Uterus (tissue), 4 donors: ENCODE measurements around the gene COL23A1. TPM values are rescaled to one million over a fixed set of nuclear protein-coding genes. Genes with fewer than 3 reads are reported as not detected.

Experiments used
- DNase-seq, 2 donors: peaks; one replicate each; pipeline ENCODE4 v3.0.0-alpha.2; 2019 to 2020
- H3K27ac ChIP-seq, 2 donors: fragments of 200-600 bp; sonication (generic); 1 replicate in 1 of 2; 2 replicates in 1 of 2; pipeline ENCODE4 v1.5.1; 2016 to 2018
- H3K27me3 ChIP-seq, 2 donors: fragments of 200-600 bp; sonication (generic); one replicate each; pipeline ENCODE4 v1.5.1; 2018 to 2019; ENCODE audit warnings: control low read depth in 1 of 2
- H3K36me3 ChIP-seq, 2 donors: fragments of 200-600 bp; sonication (generic); one replicate each; pipeline ENCODE4 v1.5.1; 2019; ENCODE audit warnings: control low read depth in 1 of 2
- H3K4me1 ChIP-seq, 2 donors: fragments of 200-600 bp; sonication (generic); one replicate each; pipeline ENCODE4 v1.5.1; 2018 to 2019; ENCODE audit warnings: control low read depth in 1 of 2
- H3K4me3 ChIP-seq, 2 donors: fragments of 200-600 bp; sonication (generic); 1 replicate in 1 of 2; 2 replicates in 1 of 2; pipeline ENCODE4 v1.5.1; 2018 to 2019; ENCODE audit warnings: mild to moderate bottlenecking in 1 of 2
- H3K9me3 ChIP-seq, 2 donors: fragments of 200-600 bp; sonication (generic); one replicate each; pipeline ENCODE4 v1.5.1; 2019; ENCODE audit warnings: control low read depth in 1 of 2
- POLR2A ChIP-seq, 2 donors: fragments of 450-650 bp; IDR thresholded peaks; one replicate each; pipeline ENCODE4 v1.6.1; 2016; ENCODE audit warnings: antibody characterized with exemption in 2 of 2, mild to moderate bottlenecking in 1 of 2, moderate library complexity in 1 of 2
- intact Hi-C: fragments of 100-400 bp; cut with DNase I; formaldehyde crosslinking; loops from one replicate; pipeline ENCODE4 v1.15.1; 2023; ENCODE audit warnings: low total_unique reads
- total RNA-seq, 4 donors: library from RNA; depleted of rRNA in 3 of 4; stranded (reverse); fragments of >200 nt in 3 of 4; gene quantifications; one replicate each; pipeline versions ENCODE4 v1.1.0 to v1.2.4, GENCODE V29; 2014 to 2023
- TF ChIP-seq, protein P1 (sequence below), 4 experiments: fragments of 200-600 bp in 2 of 4; fragments of 450-650 bp in 2 of 4; sonication (generic) in 2 of 4; IDR thresholded peaks; one replicate each; pipeline ENCODE4 v1.5.1; 2016 to 2019; ENCODE audit warnings: antibody characterized with exemption in 4 of 4, mild to moderate bottlenecking in 2 of 4, moderate library complexity in 1 of 4
- donor health status: DM: yes; HTN: yes; CAD: no.

The COL23A1 gene
- total RNA-seq, 4 donors from 2014 or later: 0.85 to 7.6 (median 2.0) TPM; not detected in 1

DNA sequence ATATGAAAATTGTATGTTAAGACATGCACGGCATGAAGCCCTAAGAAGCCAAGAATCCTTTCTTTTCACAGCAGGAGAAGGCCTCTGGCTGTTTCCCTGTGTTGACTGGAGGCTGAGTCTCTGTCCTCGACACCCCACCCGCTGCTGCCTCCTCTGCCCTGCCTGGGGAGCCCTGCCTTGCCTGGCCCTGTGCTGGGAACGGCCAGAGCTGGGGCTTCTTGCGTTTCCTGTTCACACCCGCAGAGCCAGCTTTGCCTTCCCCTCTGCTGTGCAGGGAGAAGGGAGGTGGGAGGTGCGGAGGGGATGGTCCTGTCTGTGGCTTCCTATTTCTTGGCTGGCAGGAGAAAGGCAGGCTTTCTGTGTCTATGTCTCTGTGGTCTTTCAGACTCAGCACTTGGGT, 396.2 kb downstream of the COL23A1 start:
- H3K4me1 ChIP-seq: no peaks in the 10 kb centered on the region
- no peak for DNase-seq
- no peaks in the 10 kb centered on the region for H3K9me3 ChIP-seq
- no peaks in the 10 kb centered on the region for H3K36me3 ChIP-seq
- no peak for TF ChIP-seq POLR2A (IDR thresholded peaks at IDR 0.05)
- no peaks in the 10 kb centered on the region for H3K27me3 ChIP-seq
- intact Hi-C loops: no loop called here
- no peak overlapping the region for H3K27ac ChIP-seq
- no peak overlapping the region for H3K4me3 ChIP-seq

DNA sequence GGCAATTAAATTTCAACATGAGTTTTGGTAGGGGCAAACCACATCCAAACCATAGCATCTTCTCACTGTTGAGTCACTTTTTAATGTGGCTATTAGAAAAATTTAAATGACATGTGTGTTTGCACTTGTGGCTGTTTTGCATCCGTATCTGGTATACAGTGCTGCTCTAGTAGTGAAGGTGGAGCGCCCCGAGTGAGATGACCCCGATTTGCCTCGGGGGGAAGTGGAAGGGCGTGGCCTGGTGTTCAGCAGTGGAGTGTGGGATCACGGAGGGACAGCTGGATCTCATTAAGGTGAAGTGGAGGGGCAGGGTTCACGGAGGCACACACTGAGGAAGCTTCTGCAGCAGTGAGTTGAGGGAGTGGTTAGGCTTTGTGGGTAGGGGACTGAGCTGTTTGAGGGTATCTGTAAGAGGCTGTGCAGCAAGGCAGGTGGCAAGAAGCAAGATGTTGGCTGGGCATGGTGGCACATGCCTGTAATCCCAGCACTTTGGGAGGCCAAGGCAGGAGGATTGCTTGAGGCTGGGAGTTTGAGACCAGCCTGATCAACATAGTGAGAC, 396.9 kb downstream of the COL23A1 start:
- TF ChIP-seq, protein P1, sequence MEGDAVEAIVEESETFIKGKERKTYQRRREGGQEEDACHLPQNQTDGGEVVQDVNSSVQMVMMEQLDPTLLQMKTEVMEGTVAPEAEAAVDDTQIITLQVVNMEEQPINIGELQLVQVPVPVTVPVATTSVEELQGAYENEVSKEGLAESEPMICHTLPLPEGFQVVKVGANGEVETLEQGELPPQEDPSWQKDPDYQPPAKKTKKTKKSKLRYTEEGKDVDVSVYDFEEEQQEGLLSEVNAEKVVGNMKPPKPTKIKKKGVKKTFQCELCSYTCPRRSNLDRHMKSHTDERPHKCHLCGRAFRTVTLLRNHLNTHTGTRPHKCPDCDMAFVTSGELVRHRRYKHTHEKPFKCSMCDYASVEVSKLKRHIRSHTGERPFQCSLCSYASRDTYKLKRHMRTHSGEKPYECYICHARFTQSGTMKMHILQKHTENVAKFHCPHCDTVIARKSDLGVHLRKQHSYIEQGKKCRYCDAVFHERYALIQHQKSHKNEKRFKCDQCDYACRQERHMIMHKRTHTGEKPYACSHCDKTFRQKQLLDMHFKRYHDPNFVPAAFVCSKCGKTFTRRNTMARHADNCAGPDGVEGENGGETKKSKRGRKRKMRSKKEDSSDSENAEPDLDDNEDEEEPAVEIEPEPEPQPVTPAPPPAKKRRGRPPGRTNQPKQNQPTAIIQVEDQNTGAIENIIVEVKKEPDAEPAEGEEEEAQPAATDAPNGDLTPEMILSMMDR (IDR thresholded peaks at IDR 0.05): no peak
- no peak for TF ChIP-seq POLR2A (IDR thresholded peaks at IDR 0.05)
- H3K27me3 ChIP-seq: no peaks in the 10 kb centered on the region
- intact Hi-C loops: no loop called here
- no peaks in the 10 kb centered on the region for H3K36me3 ChIP-seq
- H3K27ac ChIP-seq: no peak overlapping the region
- H3K9me3 ChIP-seq: no peaks in the 10 kb centered on the region
- H3K4me3 ChIP-seq: no peak overlapping the region
- no peaks in the 10 kb centered on the region for H3K4me1 ChIP-seq
- no peak for DNase-seq

DNA sequence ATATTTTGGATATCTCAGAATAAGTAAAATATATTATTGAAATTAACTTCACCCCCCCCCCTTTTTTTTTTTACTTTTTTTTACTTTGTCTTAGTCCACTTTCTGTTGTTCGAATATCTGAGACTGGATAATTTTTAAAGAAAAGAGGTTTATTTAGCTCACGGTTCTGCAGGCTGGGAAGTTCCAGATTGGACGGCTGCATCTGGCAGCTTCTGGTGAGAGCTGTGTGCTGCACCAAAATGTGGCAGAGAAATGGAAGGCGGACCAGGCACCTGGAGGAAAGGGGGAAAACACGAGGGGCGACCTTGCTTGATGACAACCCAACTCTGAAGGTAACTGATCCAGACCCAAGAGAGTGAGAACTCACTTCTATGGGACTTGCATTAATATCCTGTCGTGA, 397.4 kb downstream of the COL23A1 start:
- no peaks in the 10 kb centered on the region for H3K27me3 ChIP-seq

DNA sequence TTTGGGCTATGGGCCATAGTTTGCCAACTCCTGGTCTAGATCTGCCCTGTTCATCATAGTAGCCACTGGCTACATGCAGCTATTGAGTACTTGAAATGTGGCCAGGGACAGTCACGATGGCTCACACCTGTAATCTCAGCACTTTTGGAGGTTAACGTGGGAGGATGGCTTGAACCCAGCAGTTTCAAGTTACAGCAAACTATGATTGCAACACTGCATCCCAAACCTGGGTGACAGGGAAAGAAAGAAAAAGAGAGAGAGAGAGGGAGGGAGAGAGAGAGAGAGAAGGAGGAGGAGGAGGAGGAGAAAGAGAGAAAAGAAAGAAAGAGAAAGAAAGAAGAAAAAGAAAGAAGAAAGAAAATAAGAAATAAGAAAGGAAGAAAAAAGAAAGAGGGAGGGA, 397.9 kb downstream of the COL23A1 start:
- Histone ChIP-seq H3K36me3 (no peaks in the 10 kb centered on the region), H3K4me1 (no peaks in the 10 kb centered on the region), H3K27ac (no peak overlapping the region), H3K9me3 (no peaks in the 10 kb centered on the region), H3K4me3 (no peak overlapping the region), H3K27me3 (no peaks in the 10 kb centered on the region)
- intact Hi-C loops: no loop called here
- TF ChIP-seq, protein P1 (IDR thresholded peaks at IDR 0.05): no peak
- TF ChIP-seq POLR2A (IDR thresholded peaks at IDR 0.05): no peak
- DNase-seq: no peak

More for the DNA sequence above, 397.4 kb downstream of the COL23A1 start:
- no peaks in the 10 kb centered on the region for H3K36me3 ChIP-seq
- no peaks in the 10 kb centered on the region for H3K4me1 ChIP-seq
- no peak overlapping the region for H3K4me3 ChIP-seq
- intact Hi-C loops: no loop called here
- DNase-seq: no peak
- H3K27ac ChIP-seq: no peak overlapping the region
- H3K9me3 ChIP-seq: no peaks in the 10 kb centered on the region
- TF ChIP-seq POLR2A (IDR thresholded peaks at IDR 0.05): no peak
- TF ChIP-seq, protein P1 (IDR thresholded peaks at IDR 0.05): no peak

DNA sequence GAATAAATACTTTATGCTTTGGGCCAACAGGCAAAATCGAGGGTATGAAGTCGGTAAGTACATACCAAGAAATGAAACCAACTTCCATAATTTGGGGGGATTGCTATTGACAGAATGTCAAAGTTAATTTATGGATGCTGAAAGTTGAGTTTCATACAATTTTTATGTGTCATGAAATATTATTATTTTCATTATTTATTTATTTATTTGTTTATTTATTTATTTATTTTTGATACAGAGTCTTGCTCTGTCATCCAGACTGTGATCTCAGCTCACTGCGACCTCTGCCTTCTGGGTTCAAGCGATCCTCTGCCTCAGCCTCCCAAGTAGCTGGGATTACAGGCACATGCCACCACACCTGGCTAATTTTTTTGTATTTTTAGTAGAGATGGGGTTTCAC, 398.5 kb downstream of the COL23A1 start:
- H3K4me1 ChIP-seq: no peaks in the 10 kb centered on the region
- no peaks in the 10 kb centered on the region for H3K36me3 ChIP-seq
- no peaks in the 10 kb centered on the region for H3K9me3 ChIP-seq
- no peak for DNase-seq
- no peak for TF ChIP-seq POLR2A (IDR thresholded peaks at IDR 0.05)
- TF ChIP-seq, protein P1 (IDR thresholded peaks at IDR 0.05): no peak
- no peak overlapping the region for H3K4me3 ChIP-seq
- H3K27ac ChIP-seq: no peak overlapping the region
- intact Hi-C loops: no loop called here
- no peaks in the 10 kb centered on the region for H3K27me3 ChIP-seq

DNA sequence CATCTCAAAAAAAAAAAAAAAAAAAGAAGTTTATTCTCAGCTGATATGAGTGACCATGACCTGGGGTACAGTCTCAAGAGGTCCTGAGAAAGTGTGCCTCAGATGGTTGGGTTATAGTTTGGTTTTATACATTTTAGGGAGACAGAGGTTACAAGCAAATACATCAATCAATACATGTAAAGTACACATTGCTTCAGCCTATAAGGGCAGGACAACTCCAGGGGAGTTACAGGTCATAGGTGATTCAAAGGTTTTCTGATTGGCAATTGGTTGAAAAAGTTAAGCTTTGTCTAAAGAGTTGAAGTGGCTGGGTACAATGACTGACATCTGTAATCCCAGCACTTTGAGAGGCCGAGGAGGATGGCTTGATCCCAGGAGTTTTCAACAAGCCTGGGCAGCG, 400.8 kb downstream of the COL23A1 start:
- DNase-seq: no peak
- H3K27me3 ChIP-seq: no peaks in the 10 kb centered on the region
- no peak overlapping the region for H3K4me3 ChIP-seq
- no peaks in the 10 kb centered on the region for H3K9me3 ChIP-seq
- H3K4me1 ChIP-seq: no peaks in the 10 kb centered on the region
- H3K36me3 ChIP-seq: no peaks in the 10 kb centered on the region
- TF ChIP-seq, protein P1 (IDR thresholded peaks at IDR 0.05): no peak
- no peak for TF ChIP-seq POLR2A (IDR thresholded peaks at IDR 0.05)
- intact Hi-C loops: no loop called here
- H3K27ac ChIP-seq: no peak overlapping the region
